Activated naive CD4-positive, alpha-beta T cell (primary cell): ENCODE measurements around the gene EIF4EBP2.

ENCODE experiments used
- DNase-seq, 4 experiments: peaks; one replicate each; lab custom pipeline; 2025; lab: John Stamatoyannopoulos, UW

Gene EIF4EBP2

DNA sequence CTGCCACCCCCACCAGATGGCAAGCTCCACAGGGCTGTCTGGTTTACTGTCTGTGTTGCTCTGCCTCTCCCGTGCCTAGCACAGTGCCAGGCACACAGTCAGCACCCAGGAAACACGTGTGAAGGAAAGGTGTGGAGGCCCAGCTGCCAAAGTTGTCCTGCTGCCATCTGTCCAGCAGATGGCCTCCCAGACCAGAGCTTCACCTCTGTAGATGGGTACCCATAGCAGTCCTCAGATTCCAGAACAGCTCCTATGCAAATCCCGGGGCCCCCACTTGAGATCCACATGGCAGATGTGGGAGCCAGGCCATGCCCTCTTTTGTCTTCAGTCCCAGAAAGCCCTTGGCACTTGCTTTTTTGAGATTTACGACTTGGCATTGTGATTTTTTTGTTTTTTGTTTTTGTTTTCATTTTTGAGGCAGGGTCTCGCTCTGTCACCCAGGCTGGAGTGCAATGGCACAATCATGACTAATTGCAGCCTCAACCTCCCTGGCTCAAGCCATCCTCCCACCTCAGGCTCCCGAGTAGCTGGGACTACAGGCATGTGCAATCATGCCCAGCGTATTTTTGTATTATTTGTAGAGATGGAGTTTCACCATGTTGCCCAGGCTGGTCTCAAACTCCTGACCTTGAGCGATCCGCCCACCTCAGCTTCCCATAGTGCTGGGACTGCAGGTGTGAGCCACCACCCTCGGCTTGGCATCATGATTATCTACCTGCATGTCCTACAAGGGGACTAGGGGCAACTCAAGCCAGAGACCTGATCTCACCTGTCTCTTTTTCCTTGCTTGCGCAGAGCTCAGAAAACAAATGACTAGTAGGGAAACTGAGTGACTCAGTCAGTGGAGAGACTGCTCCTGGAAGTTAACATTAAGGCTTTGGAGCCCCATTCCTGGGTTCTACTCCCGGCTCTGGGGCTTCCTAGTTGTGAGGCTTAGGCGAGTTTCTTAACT, 57.7 kb downstream of the EIF4EBP2 start:
- DNase-seq: peak in 2 of 4 experiments; percentile 16 to 38

DNA sequence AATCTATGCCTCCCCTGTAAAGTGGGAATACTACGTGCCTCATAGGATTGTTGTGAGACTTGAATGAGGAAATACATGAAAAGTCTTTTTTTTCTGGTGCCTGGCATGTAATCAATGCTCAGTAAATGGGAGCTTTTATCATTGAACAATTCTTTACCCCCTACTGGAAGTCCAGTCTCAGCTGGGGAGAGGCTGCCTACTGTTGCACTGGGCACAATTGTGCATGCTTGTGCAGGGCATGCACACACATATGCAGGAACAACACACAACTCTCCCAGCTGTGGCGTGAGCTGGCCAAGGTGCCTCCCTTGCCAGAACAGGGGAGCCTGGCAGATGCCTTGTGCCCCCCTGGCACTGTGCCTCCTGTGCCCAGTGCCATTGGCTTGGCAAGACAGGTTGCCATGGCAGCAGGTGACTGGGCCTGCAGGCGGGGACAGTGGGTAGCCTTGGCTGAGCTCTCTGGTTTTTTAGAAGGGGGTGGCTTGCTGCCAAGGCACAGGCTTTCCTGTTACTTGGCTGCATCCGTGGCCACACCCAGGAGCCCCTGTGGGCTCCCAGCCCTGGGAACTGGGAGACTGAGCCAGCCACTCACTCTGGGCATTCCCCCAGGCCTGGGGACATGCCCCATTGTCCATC, 58.5 kb downstream of the EIF4EBP2 start:
- DNase-seq: no peak

DNA sequence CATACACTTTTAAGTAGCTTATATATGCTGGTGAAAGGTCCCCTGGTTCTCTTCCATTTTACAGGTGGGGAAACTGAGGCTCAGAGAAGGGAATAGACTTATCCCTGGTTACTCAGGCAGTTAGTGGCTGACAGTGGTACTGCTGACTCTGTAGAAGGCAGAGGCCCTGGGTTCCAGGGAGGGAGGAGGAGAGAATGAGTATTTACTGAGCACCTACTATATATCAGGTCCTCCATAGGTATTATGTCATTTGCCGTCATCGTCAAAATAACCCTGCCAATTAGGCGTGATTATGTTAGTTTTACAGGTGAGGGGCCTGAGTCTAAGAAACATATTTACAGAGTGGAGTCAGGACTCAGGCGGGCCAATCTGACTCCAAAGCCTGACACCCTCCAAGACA, 61.3 kb downstream of the EIF4EBP2 start:
- DNase-seq: no peak

DNA sequence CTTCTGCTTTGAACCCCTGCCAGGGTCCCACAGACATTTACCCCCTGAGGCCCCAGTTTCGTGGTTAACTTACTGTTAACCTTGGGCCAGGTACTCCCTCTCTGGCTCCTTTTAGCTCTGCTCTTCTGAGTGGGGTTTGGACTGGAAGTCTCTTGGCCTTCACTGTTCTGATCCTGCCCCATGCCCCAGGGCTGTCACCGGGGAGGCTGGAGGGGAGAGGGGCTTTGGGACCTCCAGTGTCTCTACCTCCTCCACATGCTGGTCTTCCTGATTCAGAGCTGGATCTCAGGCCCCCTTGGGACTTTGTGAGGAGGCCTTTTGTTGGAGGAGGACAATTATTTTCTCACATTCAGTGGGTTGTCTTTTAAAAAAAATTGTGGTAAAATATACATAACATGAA, 61.9 kb downstream of the EIF4EBP2 start:
- no peak for DNase-seq

DNA sequence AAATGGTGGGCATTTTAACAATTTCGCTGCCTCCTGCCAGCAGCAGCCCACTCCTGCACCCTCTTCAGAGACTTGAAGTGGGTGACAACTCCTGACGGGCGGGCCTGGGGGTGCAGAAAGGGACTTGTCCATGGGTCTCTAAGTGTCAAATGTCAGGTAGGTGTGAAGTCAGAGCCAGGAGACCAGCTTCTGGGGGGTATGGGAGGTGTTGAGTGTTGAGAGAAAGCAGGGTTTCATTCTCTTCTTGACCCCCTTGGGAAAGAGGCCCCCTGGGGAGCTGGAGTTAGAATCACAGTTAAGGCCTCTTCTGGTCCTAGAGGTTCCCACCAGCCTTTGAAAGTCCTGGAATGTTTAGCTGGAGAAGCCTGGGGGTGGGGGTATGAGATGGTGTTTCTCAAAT, 63.0 kb downstream of the EIF4EBP2 start:
- DNase-seq: no peak

DNA sequence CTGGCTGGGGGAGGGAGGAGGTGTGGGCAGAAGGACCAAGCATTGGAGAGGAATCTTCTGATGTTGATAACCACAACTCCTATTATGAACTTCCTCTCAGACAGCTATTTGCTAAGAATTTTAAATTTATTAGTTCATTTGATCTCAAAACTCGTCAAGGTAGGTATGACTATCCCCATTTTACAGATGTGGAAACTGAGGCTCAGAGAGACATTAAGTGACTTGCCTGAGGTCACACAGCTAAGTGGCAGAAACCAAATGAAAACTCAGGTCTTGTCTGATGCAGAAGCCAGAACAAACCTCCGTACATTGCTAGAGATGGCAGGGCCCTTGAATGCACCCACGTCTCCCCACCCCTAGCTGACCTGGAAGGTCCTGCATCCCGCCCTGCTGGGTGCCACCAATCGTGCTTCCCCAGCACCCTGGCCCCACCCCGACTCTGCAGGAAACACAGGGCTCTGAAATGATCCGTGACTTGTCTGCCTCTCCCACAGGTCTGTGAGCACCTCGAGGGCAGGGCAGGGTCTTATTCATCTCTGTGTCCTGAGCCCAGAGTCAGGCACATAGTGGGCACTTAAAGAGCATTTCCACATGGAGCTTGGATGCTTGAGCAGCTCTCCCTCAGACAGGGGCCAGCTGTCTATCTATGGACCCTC, 69.0 kb downstream of the EIF4EBP2 start:
- no peak for DNase-seq

DNA sequence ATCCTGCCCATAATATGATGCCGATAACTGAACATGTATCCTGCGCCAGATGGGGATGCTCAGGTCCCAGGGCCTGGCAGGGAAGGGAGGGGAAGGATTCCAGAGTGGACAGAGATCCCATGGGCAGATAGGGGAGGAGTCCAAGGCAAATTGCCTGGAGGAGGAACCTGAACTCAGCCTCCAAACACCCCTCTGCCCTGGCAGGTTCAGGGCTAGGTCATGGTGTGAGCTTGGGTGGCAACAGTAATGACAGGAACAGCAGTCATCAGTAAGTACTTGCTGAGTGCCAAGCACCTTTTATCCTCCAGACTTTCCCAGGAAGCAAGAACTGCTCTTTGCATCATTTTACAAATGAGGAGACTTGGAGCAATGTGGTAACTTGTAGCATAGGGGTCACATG, 70.8 kb downstream of the EIF4EBP2 start:
- no peak for DNase-seq

DNA sequence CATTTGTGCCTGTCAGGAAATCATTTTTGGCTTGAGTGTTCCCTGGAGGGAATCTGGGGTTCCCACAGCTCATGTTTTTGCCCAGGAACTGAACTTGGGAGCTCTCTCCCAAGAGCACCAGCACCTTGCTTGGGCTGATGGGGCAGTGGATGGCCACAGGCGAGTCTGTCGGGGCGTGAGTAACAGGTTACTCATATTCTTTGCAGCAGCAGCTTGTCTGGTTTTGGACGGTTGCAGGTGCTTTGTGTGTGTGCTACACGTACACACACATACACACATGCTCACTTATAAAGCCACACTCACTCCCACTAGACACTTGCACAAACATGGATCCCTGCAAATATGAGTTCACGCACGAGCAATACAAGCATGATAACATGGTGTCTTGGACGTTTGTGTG, 71.7 kb downstream of the EIF4EBP2 start:
- no peak for DNase-seq

DNA sequence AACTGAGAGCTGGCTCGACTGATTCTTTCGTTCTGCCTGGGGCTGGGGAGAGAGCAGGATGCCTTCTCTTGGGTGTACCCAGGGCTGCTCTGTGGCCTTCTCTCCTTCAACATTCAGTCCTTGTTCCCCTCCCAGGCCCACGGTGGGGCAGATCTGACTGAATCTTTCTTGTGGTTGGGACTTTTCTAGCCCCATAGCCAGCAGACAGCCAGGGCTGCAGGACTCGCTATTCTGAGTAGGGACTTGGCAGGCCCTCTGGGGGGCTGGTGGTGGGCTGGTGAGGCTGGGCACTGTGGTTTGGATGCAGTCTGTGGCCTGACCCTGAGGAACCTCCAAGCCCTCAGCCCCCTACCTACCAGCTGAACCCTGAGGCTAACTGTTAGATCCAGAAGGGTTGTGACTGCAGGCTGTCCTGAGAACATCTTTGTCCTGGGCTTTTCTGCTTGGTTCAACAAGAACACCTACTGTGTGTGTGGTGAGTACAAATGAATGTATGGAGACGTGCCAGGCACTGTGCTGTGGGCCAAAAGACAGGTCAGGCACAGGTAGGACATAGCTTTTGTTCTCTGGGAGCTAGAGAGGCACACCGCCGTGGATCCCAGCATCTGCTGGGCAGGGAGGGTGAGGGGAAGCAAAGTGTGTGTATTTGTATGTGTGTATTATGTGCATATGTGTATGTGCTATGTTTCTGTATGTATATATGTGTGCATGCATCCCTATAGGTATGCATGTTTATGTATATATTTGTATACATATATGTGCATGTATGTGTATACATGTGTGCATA, 72.5 kb downstream of the EIF4EBP2 start:
- DNase-seq: no peak

DNA sequence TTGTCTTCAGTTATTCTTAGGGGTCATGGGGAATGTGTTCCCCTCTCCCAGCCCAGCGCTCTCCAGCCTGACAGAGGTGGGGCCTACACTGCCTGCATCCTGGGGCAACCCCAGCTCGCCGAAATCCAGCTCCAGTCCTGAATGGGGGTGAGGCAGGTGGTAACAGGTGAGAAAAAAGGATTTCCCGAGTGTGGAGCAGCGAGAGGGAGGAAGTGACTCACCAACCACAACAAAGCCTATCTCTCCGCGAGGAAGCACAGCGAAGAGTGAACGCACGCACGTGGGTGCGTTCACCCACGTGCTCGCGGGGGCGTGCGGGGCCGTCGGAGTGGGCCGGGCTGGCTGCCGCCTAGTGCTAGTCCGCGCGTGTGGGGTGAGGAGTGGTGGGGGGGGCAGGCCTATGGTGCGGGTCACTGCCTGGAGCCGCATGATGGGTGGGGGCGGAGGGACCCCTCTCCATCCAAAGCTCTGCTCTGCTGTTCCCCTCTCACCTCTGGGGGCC, 73.8 kb downstream of the EIF4EBP2 start:
- peak in 3 of 4 experiments; percentile 39 to 66 (median 45) for DNase-seq
